HEK293 (cell line): ENCODE results near the gene SPEM2.

Experiments
- CTCF ChIA-PET: fragments of 350-600 bp; formaldehyde crosslinking; extraction: SDS; loops from one replicate; lab custom pipeline; 2021; ENCODE audit warnings: antibody characterized with exemption; lab: Yijun Ruan, JAX
- POLR2A ChIA-PET: fragments of 300-600 bp; formaldehyde crosslinking; extraction: SDS; loops from one replicate; lab custom pipeline; 2020; ENCODE audit warnings: antibody characterized with exemption, inconsistent platforms; lab: Yijun Ruan, JAX
- H3K27ac ChIP-seq: fragments of 200-500 bp; sonication (Bioruptor generic); 2 replicates; pipeline ENCODE4 v1.5.1; 2014; ENCODE audit warnings: low read depth, low read length, control low read depth, inconsistent platforms; ENCODE audit errors: extremely low read depth
- H3K36me3 ChIP-seq, 2 experiments: fragments of 200-500 bp in 1 of 2; sonication (Bioruptor generic) in 1 of 2; 1 replicate in 1 of 2; 2 replicates in 1 of 2; pipeline ENCODE4 v1.5.1; 2014 to 2017; ENCODE audit warnings: inconsistent platforms in 2 of 2, low read length in 2 of 2; ENCODE audit not compliant: control insufficient read depth in 2 of 2, insufficient read depth in 1 of 2
- H3K4me1 ChIP-seq: fragments of 200-500 bp; sonication (Bioruptor generic); 2 replicates; pipeline ENCODE4 v1.5.1; 2014; ENCODE audit warnings: mild to moderate bottlenecking, low read length, inconsistent platforms; ENCODE audit not compliant: control insufficient read depth, insufficient read depth
- H3K4me3 ChIP-seq: 2 replicates; pipeline ENCODE4 v1.5.1; 2011; ENCODE audit warnings: low read depth, mild to moderate bottlenecking, control low read depth, low read length, moderate library complexity
- H3K9me3 ChIP-seq: fragments of 200-500 bp; sonication (Bioruptor generic); 2 replicates; pipeline ENCODE4 v1.5.1; 2014; ENCODE audit warnings: low read depth, low read length, inconsistent platforms; ENCODE audit not compliant: control insufficient read depth, insufficient read depth
- CTCF ChIP-seq: fragments of 450-650 bp; formaldehyde crosslinking; IDR thresholded peaks from 2 replicates; pipeline ENCODE4 v1.5.1; 2016; ENCODE audit warnings: missing biosample characterization, missing genetic modification characterization
- KLF8 ChIP-seq: fragments of 450-650 bp; formaldehyde crosslinking; IDR thresholded peaks from 2 replicates; pipeline ENCODE4 v1.5.1; 2016; ENCODE audit warnings: missing biosample characterization, missing genetic modification characterization
- OSR2 ChIP-seq: fragments of 450-650 bp; formaldehyde crosslinking; IDR thresholded peaks from 2 replicates; pipeline ENCODE4 v1.5.1; 2016; ENCODE audit warnings: missing biosample characterization, missing genetic modification characterization
- SETDB1 ChIP-seq: IDR thresholded peaks from one replicate; pipeline ENCODE4 v1.6.1; 2017; ENCODE audit warnings: mild to moderate bottlenecking, low read length, moderate library complexity, mixed read lengths; ENCODE audit not compliant: insufficient read length
- ZBTB48 ChIP-seq: fragments of 450-650 bp; formaldehyde crosslinking; IDR thresholded peaks from 2 replicates; pipeline ENCODE4 v1.5.1; 2016; ENCODE audit warnings: missing biosample characterization, missing genetic modification characterization
- ZBTB6 ChIP-seq: fragments of 450-650 bp; formaldehyde crosslinking; IDR thresholded peaks from 2 replicates; pipeline ENCODE4 v1.5.1; 2017; ENCODE audit warnings: missing biosample characterization, missing genetic modification characterization
- ZEB2 ChIP-seq: fragments of 450-650 bp; formaldehyde crosslinking; IDR thresholded peaks from 2 replicates; pipeline ENCODE4 v1.5.1; 2016; ENCODE audit warnings: missing biosample characterization, missing genetic modification characterization
- ZNF114 ChIP-seq: fragments of 450-650 bp; formaldehyde crosslinking; IDR thresholded peaks from 2 replicates; pipeline ENCODE4 v1.5.0; 2017; ENCODE audit warnings: missing biosample characterization, missing genetic modification characterization
- ZNF138 ChIP-seq: fragments of 450-650 bp; formaldehyde crosslinking; IDR thresholded peaks from 2 replicates; pipeline ENCODE4 v1.5.1; 2016; ENCODE audit warnings: missing biosample characterization, missing genetic modification characterization, borderline replicate concordance
- ZNF169 ChIP-seq: fragments of 450-650 bp; formaldehyde crosslinking; IDR thresholded peaks from 2 replicates; pipeline ENCODE4 v1.5.1; 2016; ENCODE audit warnings: missing biosample characterization, missing genetic modification characterization
- ZNF175 ChIP-seq: fragments of 450-650 bp; formaldehyde crosslinking; IDR thresholded peaks from 2 replicates; pipeline ENCODE4 v1.5.1; 2016; ENCODE audit warnings: missing biosample characterization, missing genetic modification characterization
- ZNF221 ChIP-seq: fragments of 450-650 bp; formaldehyde crosslinking; IDR thresholded peaks from 2 replicates; pipeline ENCODE4 v1.5.1; 2017; ENCODE audit warnings: missing biosample characterization, missing genetic modification characterization, borderline replicate concordance
- ZNF280D ChIP-seq: fragments of 450-650 bp; formaldehyde crosslinking; IDR thresholded peaks from 2 replicates; pipeline ENCODE4 v1.5.1; 2016; ENCODE audit warnings: missing biosample characterization, missing genetic modification characterization
- ZNF510 ChIP-seq: fragments of 450-650 bp; formaldehyde crosslinking; IDR thresholded peaks from 2 replicates; pipeline ENCODE4 v1.5.1; 2018; ENCODE audit warnings: mild to moderate bottlenecking, missing genetic modification characterization, missing biosample characterization; ENCODE audit not compliant: insufficient replicate concordance
- ZNF513 ChIP-seq: fragments of 450-650 bp; IDR thresholded peaks from 2 replicates; pipeline ENCODE4 v1.5.1; 2018; ENCODE audit warnings: missing biosample characterization, missing genetic modification characterization
- ZNF558 ChIP-seq: fragments of 450-650 bp; formaldehyde crosslinking; IDR thresholded peaks from 2 replicates; pipeline ENCODE4 v1.5.1; 2016; ENCODE audit warnings: missing biosample characterization, missing genetic modification characterization
- ZNF658 ChIP-seq: fragments of 450-650 bp; formaldehyde crosslinking; IDR thresholded peaks from 2 replicates; pipeline ENCODE4; 2016; ENCODE audit warnings: missing biosample characterization, missing genetic modification characterization
- ZNF670 ChIP-seq: fragments of 450-650 bp; formaldehyde crosslinking; IDR thresholded peaks from 2 replicates; pipeline ENCODE4 v1.5.1; 2016; ENCODE audit warnings: missing biosample characterization, missing genetic modification characterization, low read depth
- TF ChIP-seq, protein P1 (sequence below): fragments of 450-650 bp; formaldehyde crosslinking; IDR thresholded peaks from 2 replicates; pipeline ENCODE4 v1.5.1; 2016; ENCODE audit warnings: missing biosample characterization, missing genetic modification characterization
- TF ChIP-seq, protein P2 (sequence below): fragments of 450-650 bp; formaldehyde crosslinking; IDR thresholded peaks from 2 replicates; pipeline ENCODE4 v1.5.1; 2016; ENCODE audit warnings: missing biosample characterization, missing genetic modification characterization
- TF ChIP-seq, protein P3 (sequence below): fragments of 450-650 bp; formaldehyde crosslinking; IDR thresholded peaks from 2 replicates; pipeline ENCODE4 v1.5.1; 2016; ENCODE audit warnings: missing biosample characterization, missing genetic modification characterization, borderline replicate concordance

The SPEM2 gene

DNA sequence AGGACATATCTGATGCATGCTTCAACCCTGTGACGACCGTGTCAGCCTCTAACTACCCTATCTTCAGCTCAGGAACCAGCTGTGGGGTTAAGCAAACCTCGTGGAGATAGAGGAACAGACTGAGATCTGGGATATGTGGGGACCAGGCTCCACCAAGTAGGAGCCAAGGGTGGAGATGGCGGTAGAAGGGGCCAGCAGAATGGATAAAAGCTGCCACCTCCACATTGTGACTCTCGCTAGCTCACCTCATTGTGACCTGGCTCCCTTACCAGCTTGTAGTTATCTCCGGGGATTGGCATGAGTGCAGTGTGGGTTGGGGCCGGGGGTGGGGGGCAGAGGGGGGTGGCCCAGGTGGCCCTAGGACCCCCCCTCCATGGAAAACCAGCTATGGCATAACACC, at the start of gene SPEM2:
SPEM2 (plus strand) TSS at position 301 of the 400 bp plus-strand sequence; CDS start at position 374, 73 bp downstream.
- ChIA-PET CTCF (interaction anchor here (1.2 to 1.8 kb wide), 3 partner anchors 11 to 136 kb away, joined by 6 to 9 read pairs (median 7); no protein-coding TSS in a partner anchor), POLR2A (interaction anchor here (2.1 kb wide), 1 partner anchor 21 kb away, joined by 9 read pairs; the partner anchor contains the start of gene TMEM256)
- Histone ChIP-seq H3K36me3 (no peaks in the 10 kb centered on the region), H3K4me1 (no peaks in the 10 kb centered on the region), H3K4me3 (no peak within 1 kb of the TSS), H3K27ac (no peak within 1 kb of the TSS), H3K9me3 (no peaks in the 10 kb centered on the region)
- TF ChIP-seq SETDB1 = no peak
- TF ChIP-seq ZNF513 = no peak
- TF ChIP-seq ZNF169 = no peak
- TF ChIP-seq ZNF670 (tag by site-specific recombination) = no peak
- TF ChIP-seq CTCF = no peak
- TF ChIP-seq ZBTB48 (tag by site-specific recombination) = no peak
- no peak for TF ChIP-seq ZNF221 (tag by site-specific recombination)
- TF ChIP-seq ZBTB6 (tag by site-specific recombination) = no peak
- no peak for TF ChIP-seq ZNF658 (tag by site-specific recombination)
- no peak for TF ChIP-seq OSR2 (tag by site-specific recombination)
- no peak for TF ChIP-seq ZNF138
- TF ChIP-seq KLF8 (tag by site-specific recombination) = no peak
- no peak for TF ChIP-seq ZEB2 (tag by site-specific recombination)
- TF ChIP-seq ZNF175 (tag by site-specific recombination) = no peak
- TF ChIP-seq, protein P1, sequence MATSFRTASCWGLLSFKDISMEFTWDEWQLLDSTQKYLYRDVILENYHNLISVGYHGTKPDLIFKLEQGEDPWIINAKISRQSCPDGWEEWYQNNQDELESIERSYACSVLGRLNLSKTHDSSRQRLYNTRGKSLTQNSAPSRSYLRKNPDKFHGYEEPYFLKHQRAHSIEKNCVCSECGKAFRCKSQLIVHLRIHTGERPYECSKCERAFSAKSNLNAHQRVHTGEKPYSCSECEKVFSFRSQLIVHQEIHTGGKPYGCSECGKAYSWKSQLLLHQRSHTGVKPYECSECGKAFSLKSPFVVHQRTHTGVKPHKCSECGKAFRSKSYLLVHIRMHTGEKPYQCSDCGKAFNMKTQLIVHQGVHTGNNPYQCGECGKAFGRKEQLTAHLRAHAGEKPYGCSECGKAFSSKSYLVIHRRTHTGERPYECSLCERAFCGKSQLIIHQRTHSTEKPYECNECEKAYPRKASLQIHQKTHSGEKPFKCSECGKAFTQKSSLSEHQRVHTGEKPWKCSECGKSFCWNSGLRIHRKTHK = no peak

GRCh38 chr17:7379134-7379533, 46.3 kb upstream of the SPEM2 start:
- Histone ChIP-seq H3K27ac (no peak overlapping the region), H3K36me3 (no peaks in the 10 kb centered on the region), H3K9me3 (no peaks in the 10 kb centered on the region), H3K4me3 (no peak overlapping the region), H3K4me1 (no peaks in the 10 kb centered on the region)
- CTCF ChIA-PET = no interaction called here
- TF ChIP-seq, protein P2, sequence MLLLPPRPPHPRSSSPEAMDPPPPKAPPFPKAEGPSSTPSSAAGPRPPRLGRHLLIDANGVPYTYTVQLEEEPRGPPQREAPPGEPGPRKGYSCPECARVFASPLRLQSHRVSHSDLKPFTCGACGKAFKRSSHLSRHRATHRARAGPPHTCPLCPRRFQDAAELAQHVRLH (tag by site-specific recombination) = 0 out of 2 replicates have a peak, but pooled peaks have one; percentile 39
- TF ChIP-seq ZNF510 (tag by site-specific recombination) = no peak
- TF ChIP-seq ZNF114 (tag by site-specific recombination) = no peak
- TF ChIP-seq ZNF280D = 0 out of 2 replicates have a peak, but pooled peaks have one; percentile 52
- peak; percentile 77 for TF ChIP-seq ZNF558
- TF ChIP-seq ZNF658 (tag by site-specific recombination) = no peak
- TF ChIP-seq, protein P3, sequence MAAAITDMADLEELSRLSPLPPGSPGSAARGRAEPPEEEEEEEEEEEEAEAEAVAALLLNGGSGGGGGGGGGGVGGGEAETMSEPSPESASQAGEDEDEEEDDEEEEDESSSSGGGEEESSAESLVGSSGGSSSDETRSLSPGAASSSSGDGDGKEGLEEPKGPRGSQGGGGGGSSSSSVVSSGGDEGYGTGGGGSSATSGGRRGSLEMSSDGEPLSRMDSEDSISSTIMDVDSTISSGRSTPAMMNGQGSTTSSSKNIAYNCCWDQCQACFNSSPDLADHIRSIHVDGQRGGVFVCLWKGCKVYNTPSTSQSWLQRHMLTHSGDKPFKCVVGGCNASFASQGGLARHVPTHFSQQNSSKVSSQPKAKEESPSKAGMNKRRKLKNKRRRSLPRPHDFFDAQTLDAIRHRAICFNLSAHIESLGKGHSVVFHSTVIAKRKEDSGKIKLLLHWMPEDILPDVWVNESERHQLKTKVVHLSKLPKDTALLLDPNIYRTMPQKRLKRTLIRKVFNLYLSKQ = no peak
- TF ChIP-seq SETDB1 = peak; percentile 20
- POLR2A ChIA-PET = no interaction called here
